GM18498 (cell line): Measurements from ENCODE around the gene MYEOV.

ENCODE experiments used
- ATAC-seq: cut with Tn5 transposase; IDR thresholded peaks from one replicate; pipeline ENCODE4 v1.9.1; 2021; ENCODE audit warnings: mild to moderate bottlenecking, moderate library complexity; ENCODE audit not compliant: unreplicated experiment

MYEOV gene

DNA sequence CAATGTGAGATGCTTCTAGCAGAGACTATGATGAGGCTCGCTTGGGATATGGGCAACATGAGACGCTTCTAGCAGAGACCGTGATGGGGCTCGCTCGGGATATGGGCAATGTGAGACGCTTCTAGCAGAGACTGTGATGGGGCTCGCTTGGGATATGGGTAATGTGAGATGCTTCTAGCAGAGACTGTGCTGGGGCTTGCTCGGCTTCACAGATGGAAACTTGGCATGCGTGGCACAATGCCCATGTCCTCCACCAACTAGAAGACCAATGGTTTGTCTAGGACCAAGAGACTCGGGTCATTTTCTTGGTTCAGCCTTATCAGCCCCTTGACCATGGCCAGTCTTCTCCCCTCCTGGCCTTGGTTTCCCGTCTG lies 7.1 kb downstream of the MYEOV start:
- no peak for ATAC-seq

DNA sequence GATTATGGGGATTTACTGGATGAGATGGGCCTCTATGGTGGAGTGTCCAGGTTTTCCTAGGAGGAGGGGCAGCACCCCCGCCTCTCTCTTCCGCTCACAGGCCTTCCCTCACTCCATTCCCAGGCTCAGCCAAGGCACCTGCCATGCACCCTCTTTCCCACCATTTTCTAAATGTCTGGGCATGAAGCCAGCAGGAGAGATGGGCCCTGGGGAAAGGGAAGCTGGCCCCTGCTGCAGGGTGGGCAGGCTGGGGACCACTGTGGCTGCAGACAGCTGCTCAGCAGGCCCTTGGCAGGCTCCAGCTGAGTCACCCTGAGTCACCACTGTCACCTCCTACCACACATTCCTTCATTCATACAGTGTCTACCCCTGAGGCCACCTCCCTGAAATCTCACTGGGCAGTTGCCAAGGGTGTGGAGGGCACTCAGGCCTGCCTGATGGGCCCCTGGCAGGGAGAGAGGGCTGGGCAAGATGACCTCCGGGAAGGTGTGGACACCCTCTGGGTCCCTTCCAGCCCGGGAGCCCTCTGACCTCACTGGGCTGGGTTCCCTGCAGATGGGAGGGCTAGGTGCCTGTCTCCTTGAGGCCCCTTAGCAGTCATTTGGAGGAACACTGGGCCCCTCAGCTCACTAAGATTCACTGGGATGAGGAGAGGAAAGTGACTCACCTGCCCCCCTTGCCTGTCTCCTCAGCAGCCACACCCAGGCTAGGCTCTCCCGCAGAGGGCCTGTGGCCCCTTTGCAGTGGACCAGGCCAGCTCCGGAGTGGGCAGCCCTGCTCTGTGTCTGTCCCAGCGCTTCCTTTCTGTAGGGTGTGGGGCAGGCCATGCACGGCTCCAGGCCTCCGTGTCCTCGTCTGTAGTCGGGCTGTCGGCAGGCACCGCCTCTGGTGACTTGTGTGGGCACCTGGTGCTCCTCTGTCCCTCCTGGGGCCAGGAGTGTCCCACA lies 7.8 kb downstream of the MYEOV start:
- no peak for ATAC-seq

DNA sequence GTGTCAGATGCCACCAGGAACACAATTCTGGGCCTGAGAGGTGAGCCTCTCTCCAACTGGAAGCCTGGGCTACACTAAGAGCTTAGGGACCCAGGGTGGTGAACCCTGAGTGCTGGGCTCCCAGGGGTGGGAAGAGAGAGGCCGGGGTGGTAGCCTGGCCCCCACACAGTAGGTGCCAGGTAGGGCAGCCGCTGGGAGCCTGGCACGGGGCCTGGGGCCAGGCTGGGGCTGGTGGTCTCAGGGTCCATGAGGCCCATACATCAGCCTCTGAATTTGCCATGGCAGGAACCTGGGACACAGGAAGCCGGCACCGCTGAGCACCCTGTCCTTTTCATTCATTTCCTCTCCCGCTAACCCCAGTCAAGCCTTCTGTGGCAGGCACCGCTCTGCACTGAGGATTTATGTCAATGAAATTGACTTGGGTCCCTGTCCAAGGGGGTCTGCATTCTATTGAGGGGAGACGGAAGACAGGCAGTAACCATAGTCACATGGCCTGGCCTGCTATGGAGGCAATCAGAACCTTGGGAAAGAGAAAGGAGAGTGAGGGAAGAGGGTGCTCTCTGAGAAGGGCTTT lies 8.6 kb downstream of the MYEOV start:
- ATAC-seq = no peak

DNA sequence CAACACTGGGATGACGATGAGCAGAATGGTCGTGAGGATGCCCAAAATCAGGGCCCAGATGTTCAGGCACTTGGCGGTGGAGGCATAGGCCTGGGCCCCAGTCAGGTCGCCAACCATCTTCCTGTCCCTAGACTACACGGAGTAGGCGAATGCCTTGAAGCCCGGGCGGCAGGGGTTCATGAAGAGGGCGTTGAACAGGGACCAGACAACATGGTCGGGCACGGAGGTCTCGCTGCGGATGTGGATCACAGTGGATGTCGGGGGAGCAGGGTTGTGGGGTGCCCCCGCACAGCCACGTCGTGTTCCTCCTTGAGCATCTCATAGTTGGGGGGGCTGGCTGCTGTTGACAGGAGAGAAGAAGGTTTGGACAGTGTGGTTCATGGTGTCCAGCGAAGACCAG lies 9.5 kb downstream of the MYEOV start:
- ATAC-seq = no peak

DNA sequence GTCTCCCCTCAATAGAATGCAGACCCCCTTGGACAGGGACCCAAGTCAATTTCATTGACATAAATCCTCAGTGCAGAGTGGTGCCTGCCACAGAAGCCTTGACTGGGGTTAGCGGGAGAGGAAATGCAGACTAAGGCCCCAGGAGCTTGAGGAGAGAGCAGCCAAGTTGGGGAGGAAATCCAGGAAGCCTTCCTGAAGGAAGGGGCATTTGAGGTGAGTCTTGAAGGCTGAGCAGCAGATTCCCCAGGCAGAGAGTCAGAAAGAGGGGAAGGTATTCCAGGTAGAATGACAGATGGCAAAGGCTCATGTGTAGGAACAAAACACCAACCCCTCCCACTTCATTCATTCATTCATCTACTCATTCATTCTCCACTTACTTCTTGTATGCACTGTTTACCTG lies 10.3 kb downstream of the MYEOV start:
- no peak for ATAC-seq

DNA sequence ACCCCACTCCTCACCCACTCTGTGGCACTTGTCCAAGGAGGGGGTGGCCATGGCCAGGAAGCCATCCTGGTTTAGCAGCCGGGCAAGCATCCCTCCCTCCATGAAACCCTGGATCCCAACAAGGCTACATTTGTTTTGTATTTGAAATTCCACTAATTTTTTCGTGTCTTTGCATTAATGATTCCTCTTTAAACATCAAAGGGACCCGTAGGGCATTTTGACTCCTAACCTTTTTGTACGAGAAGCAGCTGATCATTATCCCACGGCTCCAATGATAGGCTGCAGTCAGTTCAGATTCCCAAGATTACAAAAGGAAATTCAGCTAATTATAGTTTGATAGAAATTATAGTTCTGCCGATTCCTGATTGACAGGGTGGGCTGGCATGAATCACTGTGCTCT lies 10.7 kb downstream of the MYEOV start:
- no peak for ATAC-seq

DNA sequence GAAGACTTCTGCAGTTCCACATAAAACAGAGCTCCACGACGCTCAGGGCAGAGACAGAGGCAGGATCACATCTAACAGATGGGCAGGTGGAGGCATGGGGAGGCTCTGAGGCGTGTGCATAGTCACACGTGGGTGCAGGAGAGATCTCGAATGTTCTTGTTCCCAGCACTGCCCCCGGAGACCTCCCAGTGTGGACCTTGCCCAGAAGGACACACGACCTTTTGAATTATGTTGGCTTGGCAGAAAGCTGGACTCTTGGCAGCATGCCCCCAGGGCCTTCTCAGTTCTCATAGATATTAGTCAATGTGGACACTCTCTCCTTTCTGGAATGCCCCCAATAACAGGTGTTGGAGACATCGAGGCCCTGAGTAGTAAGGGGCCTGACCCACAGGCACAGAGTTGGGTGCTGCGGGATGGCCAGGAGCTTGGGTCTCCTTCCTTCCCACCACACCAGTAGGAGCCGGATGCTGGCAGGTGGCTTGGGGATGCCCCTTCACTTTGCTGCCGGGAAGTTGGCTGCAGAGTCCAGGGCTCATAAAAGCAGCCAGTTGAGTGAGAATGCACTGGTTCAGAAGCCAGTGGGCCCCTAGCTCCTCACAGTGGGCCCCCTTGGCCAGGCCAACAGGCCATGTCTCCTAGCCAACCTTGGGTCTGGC lies 12.1 kb downstream of the MYEOV start:
- ATAC-seq = no peak

DNA sequence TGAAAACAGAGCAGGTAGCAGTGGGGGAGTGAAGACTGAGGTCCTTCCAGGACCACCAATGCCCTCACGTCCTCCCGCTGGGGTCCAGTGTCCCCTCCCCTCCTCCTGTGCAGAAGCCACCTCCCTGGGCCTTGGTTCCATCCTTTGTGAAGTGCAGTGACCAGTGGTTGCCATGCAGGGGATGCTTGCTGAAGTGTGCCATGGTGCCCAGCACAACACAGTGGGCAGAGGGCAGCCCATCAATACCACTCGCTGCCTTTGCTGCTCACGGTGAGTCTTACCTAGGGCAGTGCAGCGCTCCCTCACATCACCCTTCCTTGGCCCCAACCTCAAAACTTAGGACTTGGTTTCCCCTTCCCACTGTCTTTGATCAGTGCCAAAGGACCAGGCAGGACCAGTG lies 12.9 kb downstream of the MYEOV start:
- ATAC-seq = no peak

DNA sequence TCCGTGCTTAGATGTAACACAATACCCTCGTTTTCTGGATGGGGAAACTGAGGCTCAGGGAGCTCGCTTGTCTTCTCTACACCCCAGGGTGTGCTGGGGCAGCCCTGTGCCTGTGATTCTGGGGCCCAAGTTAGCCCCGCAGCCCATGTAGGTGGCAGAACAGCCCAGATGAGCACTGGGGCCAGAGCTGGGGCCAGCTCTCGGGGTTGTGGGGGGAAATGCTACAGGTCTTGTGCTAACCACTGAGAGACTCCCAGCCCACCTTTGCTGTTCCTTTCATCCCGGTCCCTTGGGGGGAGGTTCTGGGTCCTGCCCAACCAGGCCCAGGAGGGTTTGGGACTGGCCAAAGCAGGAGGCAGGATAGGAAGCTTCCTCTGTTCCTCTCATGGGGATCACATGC lies 13.5 kb downstream of the MYEOV start:
- no peak for ATAC-seq

DNA sequence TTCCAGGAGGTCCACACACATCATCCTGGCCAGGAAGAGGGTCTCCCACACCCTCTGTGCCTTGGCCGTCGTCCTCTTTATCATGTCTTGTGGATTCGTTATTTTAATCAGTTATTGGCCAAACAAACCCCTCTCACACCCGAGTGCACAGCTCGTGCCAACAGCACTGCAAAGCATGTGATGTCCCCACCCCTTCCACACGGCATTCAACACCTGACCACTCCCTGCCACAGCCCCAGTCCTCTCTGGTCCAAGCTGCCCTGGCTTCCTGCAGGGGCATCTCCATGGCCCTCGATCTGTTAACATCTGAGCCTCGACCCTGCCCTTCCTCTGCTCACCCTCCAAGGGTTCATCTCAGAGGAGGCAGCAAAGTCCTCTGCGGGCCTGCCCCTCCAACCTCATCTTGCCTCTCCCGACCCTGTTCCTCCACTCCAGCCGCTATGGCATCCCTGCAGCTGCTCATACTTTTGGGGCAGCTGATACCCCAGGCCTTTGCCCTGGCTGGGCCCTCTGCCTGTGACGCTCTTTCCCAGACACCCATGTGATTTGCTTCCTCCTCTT lies 14.0 kb downstream of the MYEOV start:
- ATAC-seq = no peak

DNA sequence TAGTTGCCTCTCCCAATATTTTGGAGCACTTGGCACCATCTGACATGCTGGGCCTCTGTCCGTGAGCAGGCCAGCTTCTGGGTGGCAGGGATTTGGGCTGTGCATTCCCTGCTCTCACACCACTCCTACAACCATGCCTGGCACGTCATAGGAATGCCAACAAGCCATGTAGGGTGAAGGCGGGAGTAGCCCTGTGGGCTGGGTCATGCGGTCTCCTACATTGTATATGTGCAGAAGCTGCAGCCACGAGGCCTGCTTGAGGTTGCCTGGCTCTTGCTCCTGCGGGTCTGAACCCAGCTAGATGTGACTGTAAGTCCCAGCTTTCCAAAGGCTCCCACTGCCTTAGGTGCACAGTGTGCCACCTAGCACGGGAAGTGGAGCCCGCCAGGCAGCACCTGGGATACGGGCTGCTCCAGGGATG lies 14.5 kb downstream of the MYEOV start:
- ATAC-seq = no peak

DNA sequence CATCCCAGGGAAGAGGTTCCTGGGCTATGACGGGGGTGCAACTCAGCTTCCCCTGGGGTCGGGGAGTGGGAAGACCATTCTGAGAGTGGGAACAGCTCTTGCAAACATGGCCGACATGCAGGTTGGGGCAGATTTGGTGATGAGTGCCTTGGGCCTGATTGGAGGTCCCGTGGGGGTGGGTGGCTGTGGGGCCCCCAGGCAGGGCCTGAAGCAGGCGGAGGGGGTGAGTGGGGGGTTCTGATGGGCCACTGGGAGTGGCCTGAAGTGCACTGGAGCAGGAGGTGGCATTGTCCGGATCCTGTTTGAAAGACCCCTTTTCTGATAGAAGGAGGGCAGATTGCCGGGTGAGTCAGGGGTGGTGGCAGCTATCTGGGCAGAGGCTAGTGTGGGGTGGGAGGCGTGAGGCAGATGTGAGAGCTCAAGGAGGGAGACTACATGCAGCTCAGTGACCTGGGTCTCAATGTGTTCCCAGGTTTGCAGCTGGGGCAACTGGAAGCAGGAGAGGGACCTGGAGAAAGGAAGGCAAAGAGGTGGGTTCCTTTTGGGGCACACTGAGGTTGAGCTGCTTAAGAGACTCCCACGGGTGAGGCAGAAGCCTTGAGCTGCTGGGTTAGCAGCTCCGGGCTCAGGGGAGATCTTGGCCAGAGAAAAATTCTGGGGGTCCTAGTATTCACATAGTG lies 15.1 kb downstream of the MYEOV start:
- no peak for ATAC-seq

DNA sequence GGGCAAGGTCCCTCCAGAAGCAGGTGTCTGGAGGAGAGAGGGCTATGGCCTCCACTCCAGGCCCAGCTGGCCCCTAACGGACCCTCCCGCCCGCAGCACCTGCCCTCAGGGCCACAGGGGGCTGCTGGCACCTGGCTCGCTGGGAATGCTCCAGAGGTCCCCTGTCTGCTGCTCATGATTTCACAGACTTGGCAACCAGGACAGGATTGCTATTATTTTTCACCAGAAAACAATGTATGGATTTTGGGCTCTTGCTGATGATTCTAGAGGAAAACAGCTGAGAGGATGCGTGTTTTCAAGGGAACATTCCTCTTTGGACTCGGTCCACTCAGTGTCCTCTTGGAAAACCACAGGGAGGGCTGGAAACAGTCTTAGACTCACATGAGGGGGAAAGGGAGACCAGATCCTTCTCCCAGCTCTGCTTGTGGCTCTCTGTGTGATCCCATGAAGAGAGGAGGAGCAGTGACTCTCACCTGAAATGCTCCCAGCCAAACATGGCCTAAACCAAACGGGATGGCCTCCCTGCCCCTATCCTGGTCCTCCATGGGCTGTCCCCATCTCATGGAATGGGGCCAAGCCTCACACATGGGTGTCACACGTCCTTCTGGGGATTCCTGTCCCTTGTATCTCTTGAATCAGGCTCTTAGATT lies 15.8 kb downstream of the MYEOV start:
- no peak for ATAC-seq

DNA sequence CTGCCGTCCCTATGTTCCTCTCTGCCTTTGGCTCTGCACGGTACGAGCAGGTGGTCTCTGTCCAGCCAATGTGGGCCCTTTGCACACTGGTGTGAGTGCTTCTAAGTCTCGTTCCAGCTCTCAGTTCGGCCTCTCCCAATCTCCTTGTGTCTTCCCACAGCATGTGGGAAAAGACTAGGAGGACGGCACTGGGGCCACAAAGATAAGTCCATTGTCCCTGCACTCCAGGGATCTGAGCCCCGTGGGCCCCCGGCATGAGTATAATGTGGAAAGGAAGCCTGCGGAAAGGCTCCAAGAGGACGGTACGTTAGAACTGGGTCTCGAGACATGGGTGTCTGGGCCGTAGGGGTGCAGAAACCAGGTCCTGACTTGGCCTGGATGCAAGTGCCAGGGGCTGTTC lies 16.4 kb downstream of the MYEOV start:
- no peak for ATAC-seq

DNA sequence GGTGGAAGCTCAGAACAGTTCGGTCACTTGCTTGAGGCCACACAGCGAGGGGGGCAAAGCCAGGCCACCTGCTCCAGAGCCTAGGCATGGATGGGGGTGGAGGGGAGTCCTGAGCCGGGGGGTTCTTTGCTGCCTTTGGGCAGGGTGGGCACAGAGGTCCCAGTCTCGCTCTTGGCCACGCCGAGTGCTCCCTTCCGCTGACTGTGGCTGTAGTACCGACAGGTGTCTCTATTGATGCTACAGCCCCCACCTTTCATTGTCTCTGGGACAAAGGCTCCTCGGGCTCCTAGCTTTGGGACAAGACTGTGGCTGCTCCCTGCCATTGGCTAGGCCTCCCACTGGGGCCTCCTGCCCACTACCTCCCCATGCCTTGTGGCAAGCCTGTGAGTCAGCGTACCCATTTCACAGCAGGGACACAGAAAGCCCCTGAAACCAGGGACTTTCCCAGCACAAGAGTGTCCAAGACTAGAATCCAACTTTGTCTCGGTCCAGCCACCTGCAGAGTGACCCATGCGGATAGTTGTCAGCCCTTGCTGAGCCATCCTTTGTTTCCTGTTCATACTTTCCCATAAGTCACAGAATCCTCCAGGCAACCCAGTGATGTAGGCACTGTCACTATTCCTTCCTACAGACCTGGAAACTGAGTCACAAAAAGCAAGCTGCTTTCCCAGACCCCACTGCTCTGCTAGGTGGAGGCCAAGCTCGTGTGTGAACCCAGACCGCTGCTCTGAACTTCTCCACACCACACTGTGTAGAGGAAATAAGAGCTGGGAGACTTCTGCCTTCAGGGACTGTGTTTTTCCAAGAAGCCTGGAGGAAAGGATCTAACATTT lies 17.2 kb downstream of the MYEOV start:
- no peak for ATAC-seq

DNA sequence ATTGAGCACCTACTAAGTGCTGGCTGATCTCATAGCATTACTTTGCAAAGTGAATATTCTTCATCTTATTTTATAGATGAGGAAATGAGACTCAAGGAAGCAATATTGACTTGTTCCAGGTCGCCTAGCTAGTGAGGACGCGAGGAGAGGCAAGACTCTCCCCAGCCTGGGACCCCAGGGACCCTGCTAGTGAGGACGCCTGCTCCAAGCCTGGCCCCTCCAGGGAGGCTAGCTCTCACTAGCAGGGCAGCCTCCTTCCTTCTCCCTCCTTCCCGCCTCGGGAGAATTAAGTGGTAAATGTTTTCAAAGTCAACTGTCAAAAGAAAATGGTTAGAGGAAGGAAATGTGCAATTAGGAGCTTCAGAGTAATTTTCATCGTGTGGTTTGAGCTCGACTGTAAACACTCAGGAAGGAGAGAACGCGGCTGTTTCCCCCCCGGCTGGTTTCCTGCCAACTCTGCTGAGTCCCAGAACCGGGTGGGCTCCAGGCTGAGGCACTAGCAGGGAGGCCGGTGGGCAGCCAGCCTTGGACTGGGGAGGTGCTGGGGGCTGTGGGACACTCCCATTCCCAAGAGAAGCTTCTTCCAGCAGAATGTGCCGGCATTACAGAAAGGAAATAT lies 17.9 kb downstream of the MYEOV start:
- no peak for ATAC-seq

DNA sequence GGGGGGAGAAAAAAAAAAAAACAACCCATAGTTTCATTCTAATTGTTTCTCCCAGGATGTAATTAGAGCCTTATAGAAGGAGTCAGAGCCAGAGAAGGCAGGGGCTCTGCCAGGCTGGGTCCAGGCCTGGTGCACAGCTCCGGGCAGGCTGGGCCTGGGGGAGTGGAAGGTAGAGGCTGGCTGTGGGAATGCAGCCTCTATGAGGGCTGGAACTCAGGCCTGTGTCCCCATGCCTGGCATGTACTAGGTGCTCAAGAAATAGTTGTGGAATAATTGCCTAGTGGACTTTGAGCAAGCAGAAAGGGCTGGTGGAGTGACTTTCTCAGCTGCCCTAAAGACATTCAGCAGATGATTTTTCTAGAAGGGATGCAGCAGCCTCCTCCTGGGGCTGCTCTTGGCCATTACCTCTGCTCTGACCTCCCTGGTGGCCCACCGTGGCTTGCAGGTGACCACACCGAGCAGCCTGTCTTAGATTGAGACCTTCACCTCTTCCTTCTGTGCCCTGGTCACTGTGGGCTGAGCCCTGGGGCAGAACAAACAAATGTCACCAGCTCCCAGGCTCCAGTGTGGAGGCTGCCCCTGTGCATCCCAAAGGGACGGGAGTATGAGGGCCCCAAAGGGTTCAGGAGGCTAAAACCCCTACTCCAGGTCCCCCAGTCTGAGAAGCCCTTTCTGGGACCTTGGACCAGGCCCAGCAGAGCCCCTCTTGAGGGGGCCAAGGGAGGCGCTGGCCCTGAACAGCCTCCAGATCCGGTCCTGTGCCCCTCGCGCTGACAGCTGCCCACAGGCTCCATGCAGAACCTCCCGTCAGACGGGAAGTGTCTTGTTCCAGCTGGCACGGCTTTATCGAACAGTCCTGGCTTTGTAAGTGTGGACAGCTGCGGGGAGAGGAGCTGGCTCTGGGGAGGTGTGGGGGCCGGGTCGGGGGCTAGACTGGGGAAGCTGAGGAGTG lies 18.8 kb downstream of the MYEOV start:
- no peak for ATAC-seq

DNA sequence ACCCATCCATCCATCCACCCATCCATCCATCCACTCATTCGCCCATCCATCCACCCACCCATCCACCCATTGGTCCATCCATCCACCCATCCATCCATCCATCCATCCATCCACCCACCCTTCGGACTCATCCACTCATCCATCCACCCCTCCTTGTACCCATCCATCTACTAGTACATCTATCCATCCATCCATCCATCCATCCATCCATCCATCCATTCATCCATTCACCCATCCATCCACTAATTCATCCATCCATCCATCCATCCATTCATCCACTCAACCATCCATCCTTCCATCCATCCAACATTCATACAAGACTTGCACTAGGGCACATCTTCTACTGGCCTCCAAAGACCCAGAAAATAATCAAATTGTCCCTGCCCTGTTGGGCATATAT lies 20.0 kb downstream of the MYEOV start:
- no peak for ATAC-seq
